ENCODE results near the gene PSME4. TPM values are rescaled to one million over a fixed set of nuclear protein-coding genes. Genes with fewer than 3 reads are reported as not detected.

Gene PSME4
- total and polyA plus RNA-seq, 10 of the 15 experiments (the other 5 are each of a cell fraction or from before 2014, with no cell fraction given) = 11.1 to 56.2 (median 32.1) TPM

GRCh38 chr2:53826587-53827397 lies 144.0 kb downstream of the PSME4 start:
- intact Hi-C loops (cut with micrococcal nuclease; ENCODE audit: unreplicated experiment) (no loop called here), in situ Hi-C loops (cut with MboI) (no loop called here)
- Histone ChIP-seq H3K4me3 (no peak overlapping the region), H3K9ac (ENCODE audit: control insufficient read depth, insufficient read depth, low read length) (no peak overlapping the region), H3K4me2 (ENCODE audit: control insufficient read depth, insufficient read depth) (no peak overlapping the region), H3K9me3 (replicated peaks; ENCODE audit: control insufficient read depth, insufficient read depth, low read length) (no peaks in the 10 kb centered on the region), H3K79me2 (ENCODE audit: control insufficient read depth, insufficient read depth, low read length) (no peaks in the 10 kb centered on the region), H3K27ac (ENCODE audit: control insufficient read depth, insufficient read depth) (no peak overlapping the region), H3K36me3 (ENCODE audit: control insufficient read depth in 2 of 2, insufficient read depth in 2 of 2, low read length in 1 of 2) (no peaks in the 10 kb centered on the region), H3K4me1 (ENCODE audit: control insufficient read depth, insufficient read depth, low read length) (no peaks in the 10 kb centered on the region), H4K20me1 (ENCODE audit: control insufficient read depth, insufficient read depth) (no peaks in the 10 kb centered on the region), H2AFZ (ENCODE audit: control insufficient read depth, low read depth, low read length) (no peak overlapping the region), H3K27me3 (replicated peaks in 1 of 2; ENCODE audit: control insufficient read depth in 2 of 2, insufficient read depth in 2 of 2, low read length in 1 of 2) (no peaks in the 10 kb centered on the region)
- ChIA-PET RAD21 (ENCODE audit: unreplicated experiment) (no interaction called here), POLR2A (no interaction called here), CTCF (no interaction called here), SMC1A (ENCODE audit: uncharacterized antibody, unreplicated experiment) (no interaction called here)
- no peak for ATAC-seq
- WGBS (ENCODE audit: insufficient coverage, insufficient replicate concordance, low lambda C conversion rate, missing lambda C conversion rate) = 64% methylated on average over 3 of the region's 3 CpGs
- BruUV-seq (replicated peaks) = no TSS peak
- no peak for FAIRE-seq
- no peak for DNase-seq (ENCODE audit: low read depth, low spot score)
- TF ChIP-seq ATF7 (IDR thresholded peaks at IDR 0.05; ENCODE audit: low read depth) (no peak), TARDBP (IDR thresholded peaks at IDR 0.05; ENCODE audit: borderline replicate concordance) (no peak), CBFB (IDR thresholded peaks at IDR 0.05; ENCODE audit: low read depth) (no peak), CHD4 (IDR thresholded peaks at IDR 0.05) (no peak), MEF2A (IDR thresholded peaks at IDR 0.05; ENCODE audit: insufficient read depth, low read depth, low read length) (no peak), SUZ12 (IDR thresholded peaks at IDR 0.05; ENCODE audit: unreplicated experiment) (no peak), PAX8 (IDR thresholded peaks at IDR 0.05) (no peak), IRF5 (IDR thresholded peaks at IDR 0.05; ENCODE audit: borderline replicate concordance) (no peak), KAT2A (conservative IDR thresholded peaks at IDR 0.05; ENCODE audit: control insufficient read depth, low read depth, low read length) (no peak), MYB (IDR thresholded peaks at IDR 0.05; ENCODE audit: borderline replicate concordance, low read depth, low read length) (no peak)
- TF ChIP-seq, protein P1, sequence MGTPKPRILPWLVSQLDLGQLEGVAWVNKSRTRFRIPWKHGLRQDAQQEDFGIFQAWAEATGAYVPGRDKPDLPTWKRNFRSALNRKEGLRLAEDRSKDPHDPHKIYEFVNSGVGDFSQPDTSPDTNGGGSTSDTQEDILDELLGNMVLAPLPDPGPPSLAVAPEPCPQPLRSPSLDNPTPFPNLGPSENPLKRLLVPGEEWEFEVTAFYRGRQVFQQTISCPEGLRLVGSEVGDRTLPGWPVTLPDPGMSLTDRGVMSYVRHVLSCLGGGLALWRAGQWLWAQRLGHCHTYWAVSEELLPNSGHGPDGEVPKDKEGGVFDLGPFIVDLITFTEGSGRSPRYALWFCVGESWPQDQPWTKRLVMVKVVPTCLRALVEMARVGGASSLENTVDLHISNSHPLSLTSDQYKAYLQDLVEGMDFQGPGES (IDR thresholded peaks at IDR 0.05) = no peak

Measured in GM12878 (cell line).